Eye (tissue), 1 donor: ENCODE measurements around the gene CDX2.
A peak's percentile ranks its signal among the peaks of the same experiment; 100 is the strongest.

Experiments used
- DNase-seq: peaks from one replicate; pipeline ENCODE4 v3.0.0-alpha.2; 2015

The CDX2 gene

DNA sequence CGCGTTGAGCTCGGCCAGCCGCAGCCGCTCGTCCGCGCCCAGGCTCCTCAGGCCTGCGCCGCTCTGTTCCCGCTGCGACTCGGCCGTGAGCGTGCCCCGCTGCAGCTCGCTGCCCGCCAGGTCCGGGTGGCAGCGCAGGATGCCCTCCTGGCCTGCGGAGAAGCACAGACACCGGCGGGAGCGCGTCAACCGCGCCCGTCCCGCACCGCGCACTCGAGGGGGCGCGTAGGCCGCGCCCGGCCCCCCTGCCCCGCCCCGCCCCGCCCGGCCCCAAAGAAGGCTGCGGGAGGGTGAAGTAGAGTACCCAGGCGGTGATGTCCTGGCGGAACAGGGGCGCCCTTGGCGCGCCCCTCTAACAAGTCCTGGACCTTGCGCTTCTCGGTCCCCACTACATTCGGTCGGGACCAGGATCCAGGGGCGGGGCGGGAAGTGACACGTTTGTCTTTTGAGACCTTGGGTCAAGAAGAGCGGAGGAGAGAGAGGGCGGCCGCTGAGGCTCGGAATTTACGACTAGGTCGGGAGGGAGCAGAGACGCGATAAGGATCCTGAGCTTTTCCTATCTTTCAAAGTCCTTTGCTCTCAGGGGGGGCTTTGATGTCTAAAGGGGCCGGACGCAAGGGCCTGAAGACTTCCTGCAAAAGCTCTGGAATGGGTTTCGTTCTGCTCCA, 9.3 kb upstream of the CDX2 start:
- peak; percentile 23 for DNase-seq

DNA sequence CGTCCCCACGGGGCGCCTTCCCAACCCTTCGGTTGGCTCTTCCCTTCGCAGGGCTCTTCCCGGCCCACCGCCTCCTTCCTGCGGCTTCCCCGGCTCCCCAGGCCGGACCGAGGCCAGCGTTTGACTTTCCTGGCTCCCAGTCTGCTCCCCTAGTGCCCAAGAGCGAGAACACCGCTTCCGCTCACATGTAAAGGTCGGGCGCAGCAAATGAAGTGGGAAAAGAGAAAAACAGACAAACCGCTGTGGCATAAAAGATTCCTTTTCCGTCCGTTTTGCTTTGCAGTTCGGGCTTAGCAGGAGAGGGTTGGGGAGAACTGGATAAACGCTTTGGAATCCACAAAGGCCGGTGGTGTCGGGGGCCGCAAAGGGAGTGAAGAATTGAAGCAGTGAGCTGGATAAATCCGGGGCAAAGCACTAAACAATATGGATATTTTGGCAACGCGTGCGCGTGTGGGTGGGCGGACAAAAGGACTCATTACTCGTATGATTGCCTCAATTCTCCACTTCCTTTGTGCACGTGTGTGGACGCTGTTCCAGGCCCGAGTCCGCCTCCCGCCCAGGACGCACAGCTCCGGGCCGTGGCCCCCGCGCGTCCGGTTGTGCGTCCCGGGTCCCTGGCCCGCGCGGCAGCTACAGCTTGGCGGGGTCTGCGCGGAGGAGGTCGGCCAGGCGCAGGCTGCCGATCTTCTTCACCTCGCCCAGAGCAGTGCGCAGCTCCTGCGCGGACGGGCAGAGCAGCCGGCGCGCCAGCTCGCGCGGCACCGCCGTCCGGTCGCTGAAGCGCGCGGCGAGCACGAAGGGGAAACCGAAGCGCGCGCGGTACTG, 8.6 kb upstream of the CDX2 start:
- DNase-seq: peak; percentile 50

- DNase-seq: peak; percentile 3
These were observed 7.4 kb upstream of the CDX2 start for GRCh38 chr13:27976362-27977091.

DNA sequence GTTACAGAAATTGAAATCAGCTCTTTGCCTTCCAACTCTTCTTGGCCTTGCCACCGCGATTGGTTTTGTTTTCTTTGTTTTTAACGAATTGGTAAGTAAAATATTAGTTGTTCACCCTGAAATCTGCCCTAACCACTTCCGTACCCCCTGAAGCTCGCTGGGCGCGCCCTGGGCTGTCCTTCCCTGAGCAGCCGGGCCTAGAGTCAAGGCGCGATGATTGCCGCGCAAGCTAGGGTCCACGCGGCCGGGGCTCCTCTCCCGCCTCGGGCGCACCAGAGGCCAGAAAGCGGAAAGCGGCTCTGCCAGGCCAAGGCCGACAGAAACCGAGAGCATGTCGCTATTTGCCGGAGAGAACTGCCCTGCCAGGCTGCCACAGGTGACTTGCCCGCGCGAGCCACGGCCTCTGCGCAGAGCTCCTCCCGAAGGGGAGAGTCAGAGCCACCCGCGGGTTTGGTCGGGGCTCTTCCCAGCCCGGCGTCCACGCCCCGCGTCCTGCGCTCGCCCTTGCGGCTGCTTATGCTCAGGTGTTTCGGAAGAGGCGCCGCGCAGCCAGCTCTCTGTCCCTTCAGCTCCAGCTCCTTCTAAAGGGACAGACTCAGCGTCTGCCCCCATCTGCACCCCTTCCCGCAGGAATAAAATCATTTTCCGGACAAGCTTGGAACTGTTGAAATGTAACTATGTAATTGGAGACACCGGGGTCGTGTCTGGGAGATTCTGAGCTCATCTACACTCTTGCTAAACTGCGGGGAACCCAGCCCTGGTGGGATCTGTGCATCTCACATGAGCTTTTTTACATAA, 6.6 kb upstream of the CDX2 start:
- DNase-seq: peak; percentile 37

DNA sequence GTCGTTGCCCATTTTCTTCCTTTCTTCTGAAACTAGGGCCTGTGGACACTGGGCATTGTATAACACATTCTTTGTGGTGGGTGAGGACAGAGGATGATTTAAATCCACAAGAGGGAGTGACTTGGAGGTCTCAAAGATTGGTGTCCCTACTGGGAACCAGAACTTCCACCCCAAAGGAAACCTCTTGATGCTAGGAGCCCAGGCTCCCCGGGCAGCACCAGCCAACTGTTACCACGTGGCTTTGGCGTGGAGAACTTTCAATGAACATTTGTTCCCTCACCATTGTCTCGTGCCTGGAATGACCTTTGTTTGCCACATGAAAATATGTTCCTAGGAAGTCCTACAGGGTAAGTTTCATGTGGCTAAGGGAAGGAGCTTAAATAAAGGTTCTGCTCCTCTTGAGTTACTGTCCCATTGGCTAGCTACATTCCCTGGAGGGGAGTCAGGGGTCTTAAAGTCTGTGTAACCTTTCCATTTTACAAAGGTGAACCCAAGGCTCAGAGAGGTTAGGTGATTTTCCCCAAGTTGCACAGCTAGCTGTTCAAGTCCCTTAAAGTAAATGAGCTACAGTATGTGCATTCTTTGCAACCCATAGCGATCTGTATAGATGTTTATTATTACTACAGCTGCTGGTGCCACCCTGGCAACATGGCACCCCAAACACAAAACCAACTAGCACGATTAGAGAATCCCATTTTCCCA, 5.0 kb upstream of the CDX2 start:
- DNase-seq: peak; percentile 2

GRCh38 chr13:27973291-27973690, 4.2 kb upstream of the CDX2 start:
- DNase-seq: no peak

DNA sequence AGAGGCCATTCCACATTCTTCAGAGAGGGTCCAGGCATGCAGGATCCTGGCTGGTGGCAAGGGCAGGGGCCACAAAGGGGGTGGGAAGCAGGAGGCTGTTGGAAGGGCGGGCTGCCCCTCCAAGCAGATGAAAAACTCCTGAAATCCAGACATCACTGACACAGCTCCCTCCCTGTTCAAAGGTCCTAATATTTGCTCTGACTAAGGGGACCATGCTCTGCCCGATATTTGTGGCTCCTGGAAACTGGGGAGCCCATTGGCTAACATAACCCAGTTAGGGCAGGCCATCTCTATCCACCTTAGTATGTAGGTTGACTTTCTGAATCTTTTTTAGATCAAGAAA, 3.3 kb upstream of the CDX2 start:
- DNase-seq: no peak

GRCh38 chr13:27971776-27972477, 2.8 kb upstream of the CDX2 start:
- DNase-seq: no peak

- peak; percentile 45 for DNase-seq
These were observed 2.1 kb upstream of the CDX2 start for GRCh38 chr13:27971236-27971645.

DNA sequence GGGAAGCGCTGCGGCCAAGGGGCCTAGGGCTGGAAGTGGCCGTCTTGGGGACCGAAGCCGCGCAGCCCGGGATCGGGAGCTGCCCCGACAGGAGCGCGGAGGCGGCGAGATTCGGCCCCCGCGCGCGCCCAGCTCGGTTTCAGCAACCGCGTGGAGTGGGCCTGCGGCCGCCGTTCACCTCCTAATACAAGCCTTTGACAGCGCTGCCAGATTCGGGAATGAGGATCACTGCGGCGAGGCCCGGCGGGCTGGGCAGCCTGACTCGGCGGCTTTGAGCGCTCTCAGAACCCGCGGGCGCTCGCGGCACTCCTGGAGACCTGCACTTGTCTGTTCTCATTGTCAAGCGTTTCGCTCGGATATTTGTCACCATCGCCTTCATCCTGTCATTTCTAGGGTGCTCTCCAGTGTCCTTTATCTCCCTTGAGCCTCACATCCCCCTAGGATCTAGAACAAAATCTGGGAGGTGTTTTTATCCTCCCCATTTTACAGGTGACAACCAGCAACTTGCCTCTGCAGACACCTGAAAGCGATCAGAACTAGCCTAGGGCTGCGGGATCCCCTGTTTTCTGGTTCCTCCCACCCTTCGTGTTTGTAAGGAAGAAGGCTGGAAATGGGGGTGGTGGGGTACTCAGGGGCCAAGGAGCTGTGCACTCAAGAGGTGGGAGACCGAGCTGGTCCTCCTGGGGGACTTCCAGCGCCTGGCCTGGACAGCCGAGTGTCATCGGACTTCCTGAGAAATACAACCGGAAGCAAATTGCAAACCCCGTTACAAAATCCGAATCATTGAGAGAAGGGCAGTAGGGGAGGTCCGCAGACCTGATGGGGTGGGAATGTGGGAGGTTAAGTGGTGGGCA, 1.5 kb upstream of the CDX2 start:
- DNase-seq: peak; percentile 36

GRCh38 chr13:27969866-27970229, 733 bp upstream of the CDX2 start:
- DNase-seq: no peak

GRCh38 chr13:27968316-27969081, 616 bp downstream of the CDX2 start:
- peak; percentile 53 for DNase-seq

GRCh38 chr13:27967736-27968315, 1.3 kb downstream of the CDX2 start:
- DNase-seq: peak; percentile 43

DNA sequence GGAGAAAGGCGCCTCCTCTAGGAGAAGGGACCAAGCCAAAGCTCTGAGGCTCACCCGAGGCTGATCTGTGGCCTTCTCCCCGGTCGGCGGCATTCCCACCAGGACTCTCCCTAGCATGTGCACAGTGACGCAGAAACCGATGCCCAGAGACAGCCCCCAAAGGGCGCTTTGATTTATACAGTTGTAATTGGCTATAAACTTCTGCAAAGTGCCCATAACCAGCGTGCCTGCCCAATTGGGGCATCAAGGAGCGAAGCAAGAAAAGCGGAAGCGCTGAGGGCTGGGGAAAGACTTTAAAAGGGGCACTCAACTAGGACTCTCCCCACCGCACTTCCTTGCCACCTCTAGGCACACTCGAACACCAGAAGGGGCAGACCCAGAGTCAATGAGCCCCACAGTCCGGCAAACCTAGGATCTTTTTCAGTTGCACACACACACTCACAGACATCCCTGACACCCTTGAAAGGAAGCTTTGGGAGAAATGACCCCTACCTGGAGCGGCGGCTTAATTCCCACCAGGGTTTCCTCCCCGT, 1.8 kb downstream of the CDX2 start:
- DNase-seq: peak; percentile 16

- peak; percentile 11 for DNase-seq
These were observed 2.4 kb downstream of the CDX2 start for GRCh38 chr13:27966641-27967202.

DNA sequence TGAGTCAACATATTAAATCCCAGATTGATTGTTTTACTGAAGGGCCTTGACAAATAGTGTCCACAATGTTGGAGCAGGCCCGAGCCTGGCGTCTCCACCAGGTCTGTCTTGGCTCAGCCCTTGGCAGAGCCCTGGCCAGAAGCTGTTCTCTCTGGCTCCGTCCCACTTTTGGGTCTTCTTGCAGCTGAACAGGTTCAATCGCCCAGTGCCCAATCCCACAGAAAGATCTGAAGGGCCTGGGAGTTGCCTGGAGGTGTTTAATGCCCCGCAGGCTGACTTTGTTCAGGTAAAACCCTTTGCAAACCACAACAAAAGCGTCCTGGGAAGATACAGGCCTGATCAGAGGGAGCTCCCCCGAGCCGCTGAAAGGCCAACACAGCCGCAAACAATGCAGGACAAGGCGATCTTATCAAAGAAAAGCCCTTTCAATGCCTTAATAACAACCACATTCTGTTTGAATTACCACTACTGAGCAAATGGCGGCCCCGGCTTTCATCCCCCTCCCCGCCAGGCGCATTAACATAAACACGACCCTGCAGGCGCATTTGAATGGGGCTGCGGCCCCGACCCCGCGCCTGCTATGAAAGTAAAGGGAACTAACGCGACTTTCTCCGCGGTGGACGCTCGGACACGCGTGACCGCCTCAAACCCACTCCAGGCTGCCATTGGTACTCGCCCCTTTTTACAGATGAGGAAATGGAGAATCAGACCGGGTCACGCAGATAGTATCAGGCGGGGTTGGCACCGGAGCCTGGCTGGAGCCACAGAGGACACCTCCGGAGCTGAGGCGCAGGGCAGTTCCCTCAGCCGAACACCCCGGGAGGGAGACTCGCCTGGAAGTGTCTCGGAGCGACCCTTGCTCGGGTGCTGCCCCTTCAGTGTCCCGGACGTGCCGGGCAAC, 3.1 kb downstream of the CDX2 start:
- DNase-seq: peak; percentile 23

GRCh38 chr13:27965343-27965739, 3.8 kb downstream of the CDX2 start:
- no peak for DNase-seq
